Lung (tissue), 12 donors: ENCODE results near the gene UBR2. TPM values are rescaled to one million over a fixed set of nuclear protein-coding genes. Genes with fewer than 3 reads are reported as not detected.
"Not testable (repeated sequence)": the region's sequence is repeated elsewhere in the genome, so short reads cannot be mapped to it uniquely, and the experiment has no call there.

Experiments
- ATAC-seq: fragments of 200-7000 bp; cut with Tn5 transposase; one replicate; pipeline ENCODE4 v1.9.1; 2020; ENCODE audit warnings: moderate number of reproducible peaks; ENCODE audit not compliant: insufficient read depth, low FRiP score
- DNase-seq, 3 donors: peaks; one replicate each; pipeline ENCODE4 v3.0.0-alpha.2; 2013 to 2017
- H3K27ac ChIP-seq, 2 donors: one replicate each; pipeline ENCODE4 v1.5.1; 2013; ENCODE audit warnings: mild to moderate bottlenecking in 2 of 2, moderate library complexity in 2 of 2, control low read depth in 1 of 2, inconsistent platforms in 1 of 2, low read depth in 1 of 2, low read length in 1 of 2
- H3K27me3 ChIP-seq, 3 donors: one replicate each; pipeline ENCODE4 v1.5.1; 2013; ENCODE audit warnings: low read length in 2 of 3; ENCODE audit not compliant: control insufficient read depth in 3 of 3, insufficient read depth in 3 of 3
- H3K36me3 ChIP-seq, 4 donors: one replicate each; pipeline ENCODE4 v1.5.1; 2013; ENCODE audit warnings: low read length in 4 of 4, mild to moderate bottlenecking in 1 of 4, moderate library complexity in 1 of 4; ENCODE audit not compliant: control insufficient read depth in 4 of 4, insufficient read depth in 4 of 4
- H3K4me1 ChIP-seq, 5 donors: one replicate each; pipeline ENCODE4 v1.5.1; 2013; ENCODE audit warnings: low read length in 5 of 5, mild to moderate bottlenecking in 2 of 5, moderate library complexity in 1 of 5; ENCODE audit not compliant: control insufficient read depth in 5 of 5, insufficient read depth in 5 of 5
- H3K4me3 ChIP-seq: one replicate; pipeline ENCODE4 v1.5.1; 2013; ENCODE audit warnings: mild to moderate bottlenecking, control low read depth, moderate library complexity
- H3K9ac ChIP-seq, 2 donors: one replicate each; pipeline ENCODE4 v1.5.1; 2013; ENCODE audit warnings: low read length in 2 of 2, control low read depth in 1 of 2; ENCODE audit not compliant: insufficient read depth in 1 of 2
- H3K9me3 ChIP-seq, 4 donors: one replicate each; pipeline ENCODE4 v1.5.1; 2013; ENCODE audit warnings: low read length in 3 of 4, mild to moderate bottlenecking in 1 of 4, moderate library complexity in 1 of 4; ENCODE audit not compliant: control insufficient read depth in 4 of 4, insufficient read depth in 3 of 4
- WGBS, 2 donors: extraction: QIAGEN DNeasy Blood & Tissue Kit; methylation state at CpG; one replicate each; pipeline ENCODE4 v1.1.7; 2013; 5-methylcytosine and 5-hydroxymethylcytosine counted together
- polyA plus RNA-seq, 2 donors: library from polyadenylated mRNA; stranded (reverse); fragments of 200-250 nt; gene quantifications; one replicate each; pipeline ENCODE4 v1.2.1, GENCODE V29; 2013
- total RNA-seq, 2 donors: library from RNA; depleted of rRNA in 1 of 2; stranded (reverse); fragments of >200 nt in 1 of 2; gene quantifications; one replicate each; pipeline ENCODE4 v1.2.1, GENCODE V29; 2014 to 2021
- TF ChIP-seq, protein P1 (sequence below): IDR thresholded peaks from 2 replicates; pipeline ENCODE4 v1.5.1; 2012; ENCODE audit warnings: mild to moderate bottlenecking; ENCODE audit errors: control extremely low read depth, extremely low read depth
- donor health status: control.
- donor health status: control.
- donor health status: Bipolar disorder and iron deficiency.
- donor health status: healthy.
- donor health status: DM: yes; HTN: yes; CAD: no.

The UBR2 gene
- total and polyA plus RNA-seq, 4 donors: 8.4 to 45.4 (median 19.0) TPM

DNA sequence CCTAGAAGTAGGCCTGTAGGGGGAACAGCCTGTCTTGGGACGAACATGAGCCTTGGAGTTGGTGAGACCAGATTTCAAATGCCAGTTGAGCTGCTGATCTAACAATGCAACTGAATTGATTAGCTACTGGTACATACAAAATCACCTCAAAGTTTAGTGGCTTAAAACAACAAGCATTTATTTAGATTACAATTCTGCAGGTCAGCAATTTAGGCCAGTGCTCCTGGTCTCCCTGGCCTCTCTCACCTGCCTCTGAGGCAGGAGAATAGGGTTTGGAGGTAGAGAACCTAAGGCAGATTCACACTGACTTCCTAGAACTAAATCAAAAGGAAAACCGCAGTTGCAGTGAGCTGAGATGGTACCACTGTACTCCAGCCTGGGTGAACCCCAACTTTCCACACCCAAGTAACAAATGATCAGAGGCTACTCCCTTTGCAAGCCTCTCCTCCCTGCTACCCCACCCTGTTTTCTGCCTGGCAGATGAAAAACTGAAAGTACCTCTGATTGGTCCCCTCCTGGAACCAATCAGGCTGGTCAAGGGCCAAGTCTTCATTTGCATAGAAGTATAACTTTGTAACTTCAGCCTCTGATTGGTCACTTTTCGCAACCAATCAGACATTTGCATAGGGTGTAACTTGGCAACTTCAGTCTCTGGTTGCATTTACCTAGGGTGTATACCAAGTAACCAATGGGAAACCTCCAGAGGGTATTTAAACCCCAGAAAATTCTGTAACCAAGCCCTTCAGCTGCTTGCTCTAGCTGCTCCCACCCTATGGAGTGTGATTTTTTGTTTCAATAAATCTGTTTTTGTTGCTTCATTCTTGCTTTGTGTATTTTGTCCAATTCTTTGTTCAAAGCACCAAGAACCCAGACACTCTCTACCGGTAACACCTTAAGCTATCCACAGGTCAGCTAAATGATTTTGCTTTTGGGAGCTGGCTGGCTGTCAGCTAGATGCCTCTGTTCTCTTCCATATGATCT is 8.1 kb upstream of the UBR2 start:
- Histone ChIP-seq H3K27ac (no peak overlapping the region), H3K4me1 (peaks cover 0 to 3% (median 0%) of the 10 kb centered on the region in 5 donors), H3K4me3 (no peak overlapping the region), H3K36me3 (no peaks in the 10 kb centered on the region), H3K9me3 (no peaks in the 10 kb centered on the region), H3K27me3 (no peaks in the 10 kb centered on the region), H3K9ac (no peak overlapping the region)
- ATAC-seq (no peak), DNase-seq (peak in 2 of 3 donors; percentile 32 to 38)
- WGBS, 2 donors: 94 to 95% methylated on average over 4 of the region's 4 CpGs
- TF ChIP-seq, protein P1, sequence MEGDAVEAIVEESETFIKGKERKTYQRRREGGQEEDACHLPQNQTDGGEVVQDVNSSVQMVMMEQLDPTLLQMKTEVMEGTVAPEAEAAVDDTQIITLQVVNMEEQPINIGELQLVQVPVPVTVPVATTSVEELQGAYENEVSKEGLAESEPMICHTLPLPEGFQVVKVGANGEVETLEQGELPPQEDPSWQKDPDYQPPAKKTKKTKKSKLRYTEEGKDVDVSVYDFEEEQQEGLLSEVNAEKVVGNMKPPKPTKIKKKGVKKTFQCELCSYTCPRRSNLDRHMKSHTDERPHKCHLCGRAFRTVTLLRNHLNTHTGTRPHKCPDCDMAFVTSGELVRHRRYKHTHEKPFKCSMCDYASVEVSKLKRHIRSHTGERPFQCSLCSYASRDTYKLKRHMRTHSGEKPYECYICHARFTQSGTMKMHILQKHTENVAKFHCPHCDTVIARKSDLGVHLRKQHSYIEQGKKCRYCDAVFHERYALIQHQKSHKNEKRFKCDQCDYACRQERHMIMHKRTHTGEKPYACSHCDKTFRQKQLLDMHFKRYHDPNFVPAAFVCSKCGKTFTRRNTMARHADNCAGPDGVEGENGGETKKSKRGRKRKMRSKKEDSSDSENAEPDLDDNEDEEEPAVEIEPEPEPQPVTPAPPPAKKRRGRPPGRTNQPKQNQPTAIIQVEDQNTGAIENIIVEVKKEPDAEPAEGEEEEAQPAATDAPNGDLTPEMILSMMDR: no peak

DNA sequence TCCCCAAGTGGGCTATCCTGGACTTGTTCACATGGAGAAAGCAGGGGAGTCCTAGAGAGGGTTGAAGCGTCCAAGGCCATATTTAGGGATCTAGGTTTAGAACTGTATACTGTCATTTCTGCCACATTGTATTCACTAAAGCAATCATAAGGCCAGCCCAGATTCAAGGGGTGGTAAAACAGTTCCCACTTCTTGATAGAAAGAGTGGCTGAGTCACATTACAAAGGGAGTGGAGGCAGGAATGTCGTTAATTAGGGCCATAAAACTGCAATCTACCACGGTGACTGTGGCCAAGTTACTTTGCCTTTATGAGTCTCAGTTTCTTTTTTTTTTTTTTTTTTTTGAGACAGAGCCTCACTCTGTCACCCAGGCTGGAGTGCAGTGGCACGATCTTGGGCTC is 7.4 kb upstream of the UBR2 start:
- WGBS, 2 donors: 74 to 86% methylated on average over 4 of the region's 4 CpGs
- no peak overlapping the region for H3K27ac ChIP-seq
- TF ChIP-seq, protein P1: no peak
- peaks cover 0 to 3% (median 0%) of the 10 kb centered on the region in 5 donors for H3K4me1 ChIP-seq
- no peak overlapping the region for H3K9ac ChIP-seq
- ATAC-seq (no peak), DNase-seq (no peak)
- H3K36me3 ChIP-seq: no peaks in the 10 kb centered on the region
- no peaks in the 10 kb centered on the region for H3K9me3 ChIP-seq
- no peak overlapping the region for H3K4me3 ChIP-seq
- no peaks in the 10 kb centered on the region for H3K27me3 ChIP-seq

DNA sequence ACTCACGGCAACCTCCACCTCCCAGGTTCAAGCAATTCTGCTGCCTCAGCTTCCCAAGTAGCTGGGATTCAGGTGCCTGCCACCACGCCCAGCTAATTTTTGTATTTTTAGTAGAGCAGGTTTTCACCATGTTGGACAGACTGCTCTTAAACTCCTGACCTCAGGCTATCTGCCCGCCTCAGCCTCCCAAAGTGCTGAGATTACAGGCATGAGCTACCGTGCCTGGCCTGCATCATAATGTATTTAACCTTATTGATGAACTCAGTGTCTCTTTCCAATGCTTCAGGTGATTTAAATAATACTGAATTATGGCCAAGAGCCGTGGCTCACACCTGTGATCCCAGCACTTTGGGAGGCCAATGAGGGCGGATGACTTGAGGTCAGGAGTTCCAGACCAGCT is 4.6 kb upstream of the UBR2 start:
- not testable (repeated sequence) for H3K27ac ChIP-seq, H3K36me3 ChIP-seq, ATAC-seq, H3K4me3 ChIP-seq, DNase-seq, H3K9ac ChIP-seq, H3K4me1 ChIP-seq, H3K9me3 ChIP-seq, H3K27me3 ChIP-seq
- WGBS, 2 donors: 93 to 97% methylated on average over 6 of the region's 6 CpGs

DNA sequence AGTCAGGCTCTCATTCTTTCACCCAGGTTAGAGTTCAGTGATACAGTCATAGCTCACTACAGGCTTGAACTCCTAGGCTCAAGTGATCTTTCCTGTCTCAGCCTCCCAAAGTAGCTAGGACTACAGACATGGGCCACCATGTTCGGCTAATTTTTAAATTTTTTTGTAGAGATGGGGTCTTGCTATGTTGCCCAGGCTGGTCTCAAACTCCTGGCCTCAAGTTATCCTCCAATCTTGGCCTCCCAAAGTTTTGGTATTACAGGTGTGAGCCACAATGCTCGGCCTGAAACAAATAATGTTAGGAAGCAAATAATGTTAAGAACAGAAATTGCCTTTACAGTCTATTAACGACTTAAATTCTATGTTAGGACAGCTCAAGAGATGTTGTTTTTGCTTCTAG is 1.8 kb upstream of the UBR2 start:
- Histone ChIP-seq H3K9me3 (no peaks in the 10 kb centered on the region), H3K27ac (no peak overlapping the region), H3K27me3 (no peaks in the 10 kb centered on the region), H3K4me1 (peaks cover 0 to 13% (median 5%) of the 10 kb centered on the region in 5 donors), H3K4me3 (no peak overlapping the region), H3K36me3 (peaks cover 0 to 4% (median 0%) of the 10 kb centered on the region in 4 donors), H3K9ac (no peak overlapping the region)
- WGBS, 2 donors: 75% methylated on average over 3 of the region's 3 CpGs
- no peak for ATAC-seq
- TF ChIP-seq, protein P1: no peak
- no peak for DNase-seq
